Ectodermal cell (in vitro differentiated cells): ENCODE results near the gene TDRD10.

Experiments used
- H3K27ac ChIP-seq: 2 replicates; pipeline ENCODE4 v1.7.0; 2013; ENCODE audit warnings: mild to moderate bottlenecking, low read depth, low read length; ENCODE audit not compliant: insufficient read depth, poor library complexity, severe bottlenecking
- H3K27me3 ChIP-seq: 2 replicates; pipeline ENCODE4 v1.7.0; 2013; ENCODE audit warnings: mild to moderate bottlenecking, low read length; ENCODE audit not compliant: insufficient read depth, control insufficient read depth, poor library complexity, severe bottlenecking
- H3K36me3 ChIP-seq: one replicate; pipeline ENCODE4 v1.7.0; 2013; ENCODE audit warnings: low read length; ENCODE audit not compliant: control insufficient read depth, insufficient read depth
- H3K4me1 ChIP-seq: one replicate; pipeline ENCODE4 v1.7.0; 2013; ENCODE audit warnings: low read length; ENCODE audit not compliant: control insufficient read depth, insufficient read depth
- H3K4me3 ChIP-seq: 2 replicates; pipeline ENCODE4 v1.7.0; 2013; ENCODE audit warnings: low read depth, low read length, control low read depth; ENCODE audit not compliant: insufficient read depth
- H3K9me3 ChIP-seq: 2 replicates; pipeline ENCODE4 v1.7.0; 2013; ENCODE audit warnings: mild to moderate bottlenecking, low read length, moderate library complexity; ENCODE audit not compliant: control insufficient read depth
- WGBS, 2 experiments: methylation state at CpG; one replicate each; pipeline ENCODE4 v1.1.7; 2013; ENCODE audit warnings: missing lambda C conversion rate in 2 of 2; 5-methylcytosine and 5-hydroxymethylcytosine counted together

Gene TDRD10

GRCh38 chr1:154590756-154591155 is 88.7 kb downstream of the TDRD10 start:
- Histone ChIP-seq H3K27me3 (no peaks in the 10 kb centered on the region), H3K4me3 (no peak overlapping the region), H3K9me3 (no peaks in the 10 kb centered on the region), H3K27ac (no peak overlapping the region), H3K36me3 (peaks cover 82% of the 10 kb centered on the region), H3K4me1 (no peaks in the 10 kb centered on the region)
- WGBS, 2 experiments = 92 to 95% methylated on average over 2 of the region's 5 CpGs

DNA sequence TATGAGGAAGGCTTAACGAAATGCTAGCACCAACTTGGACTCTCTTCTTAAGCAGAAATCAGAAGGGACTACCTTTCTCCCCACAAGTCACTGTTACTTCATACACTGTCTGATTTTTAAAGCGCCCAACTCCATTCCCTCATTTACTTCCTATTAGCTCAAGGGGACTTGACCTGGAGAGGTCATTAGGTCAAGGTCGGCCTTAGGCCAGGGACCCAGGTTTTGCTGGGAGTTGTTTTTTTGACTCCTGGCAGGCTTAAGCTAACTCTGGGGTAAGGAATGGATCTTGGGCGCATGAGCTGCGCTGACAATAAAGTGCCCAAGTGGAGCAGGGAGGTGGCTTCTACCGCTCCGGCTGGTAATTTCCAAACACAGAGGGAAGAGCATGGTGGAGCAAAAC is 89.2 kb downstream of the TDRD10 start:
- 90 to 96% methylated on average over 7 of the region's 7 CpGs for WGBS, 2 experiments
- Histone ChIP-seq H3K4me3 (no peak overlapping the region), H3K36me3 (peaks cover 82% of the 10 kb centered on the region), H3K4me1 (no peaks in the 10 kb centered on the region), H3K27me3 (no peaks in the 10 kb centered on the region), H3K27ac (no peak overlapping the region), H3K9me3 (no peaks in the 10 kb centered on the region)

- no peak overlapping the region for H3K4me3 ChIP-seq
- no peak overlapping the region for H3K27ac ChIP-seq
- peaks cover 85% of the 10 kb centered on the region for H3K36me3 ChIP-seq
- H3K4me1 ChIP-seq = no peaks in the 10 kb centered on the region
- H3K27me3 ChIP-seq = no peaks in the 10 kb centered on the region
- H3K9me3 ChIP-seq = no peaks in the 10 kb centered on the region
Measured at GRCh38 chr1:154593390-154593789, 91.4 kb downstream of the TDRD10 start.

DNA sequence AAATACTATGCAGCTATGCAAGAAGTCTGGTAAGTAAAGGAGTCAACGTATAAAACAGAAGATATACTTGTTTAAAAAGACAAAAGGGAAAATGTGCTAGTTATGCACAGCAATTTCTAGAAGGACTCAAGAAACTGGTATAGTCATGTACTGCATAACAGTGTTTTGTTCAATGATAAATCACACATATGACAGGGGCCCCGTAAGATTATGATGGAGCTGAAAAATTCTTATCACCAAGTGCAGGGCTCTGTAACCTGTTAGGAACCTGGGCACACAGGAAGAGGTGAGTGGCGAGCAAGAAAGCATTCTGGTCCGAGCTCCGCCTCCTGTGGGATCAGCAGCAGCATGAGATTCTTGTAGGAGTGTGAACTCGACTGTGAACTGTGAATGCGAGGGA is 92.8 kb downstream of the TDRD10 start:
- Histone ChIP-seq H3K36me3 (peaks cover 83% of the 10 kb centered on the region), H3K27ac (no peak overlapping the region), H3K4me1 (no peaks in the 10 kb centered on the region), H3K9me3 (no peaks in the 10 kb centered on the region), H3K4me3 (no peak overlapping the region), H3K27me3 (no peaks in the 10 kb centered on the region)
- 94% methylated on average over 7 of the region's 7 CpGs for WGBS, 2 experiments

- Histone ChIP-seq H3K4me1 (no peaks in the 10 kb centered on the region), H3K27me3 (no peaks in the 10 kb centered on the region), H3K4me3 (no peak overlapping the region), H3K36me3 (peaks cover 77% of the 10 kb centered on the region), H3K27ac (no peak overlapping the region), H3K9me3 (no peaks in the 10 kb centered on the region)
- 80 to 100% methylated on average over 1 of the region's 1 CpG for whole genome bisulfite sequencing, 2 experiments
Measured at GRCh38 chr1:154595621-154596020, 93.6 kb downstream of the TDRD10 start.
